ENCODE measurements around the gene ST6GALNAC3.

Gene ST6GALNAC3

DNA sequence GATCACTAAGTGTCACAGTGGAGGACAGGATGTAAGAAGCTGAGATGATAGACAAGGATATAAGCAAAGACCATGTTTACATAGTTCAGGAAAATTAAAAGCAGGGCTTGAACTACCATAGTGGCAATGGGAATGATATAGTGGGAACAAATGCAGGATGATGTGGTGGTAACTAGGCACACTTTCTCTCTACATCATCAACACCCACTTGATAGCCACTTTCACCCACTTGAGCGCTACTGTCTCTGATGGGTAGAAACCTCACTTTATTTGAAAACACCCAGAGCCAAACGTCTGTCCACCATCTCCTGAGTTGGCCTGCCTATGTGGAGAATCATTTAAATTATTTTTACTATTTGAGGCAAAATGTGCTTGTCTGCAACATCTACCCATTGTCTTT lies 487.7 kb downstream of the ST6GALNAC3 start:
- peak overlapping the region; percentile 58 for H3K27ac ChIP-seq
- TF ChIP-seq, protein P1, sequence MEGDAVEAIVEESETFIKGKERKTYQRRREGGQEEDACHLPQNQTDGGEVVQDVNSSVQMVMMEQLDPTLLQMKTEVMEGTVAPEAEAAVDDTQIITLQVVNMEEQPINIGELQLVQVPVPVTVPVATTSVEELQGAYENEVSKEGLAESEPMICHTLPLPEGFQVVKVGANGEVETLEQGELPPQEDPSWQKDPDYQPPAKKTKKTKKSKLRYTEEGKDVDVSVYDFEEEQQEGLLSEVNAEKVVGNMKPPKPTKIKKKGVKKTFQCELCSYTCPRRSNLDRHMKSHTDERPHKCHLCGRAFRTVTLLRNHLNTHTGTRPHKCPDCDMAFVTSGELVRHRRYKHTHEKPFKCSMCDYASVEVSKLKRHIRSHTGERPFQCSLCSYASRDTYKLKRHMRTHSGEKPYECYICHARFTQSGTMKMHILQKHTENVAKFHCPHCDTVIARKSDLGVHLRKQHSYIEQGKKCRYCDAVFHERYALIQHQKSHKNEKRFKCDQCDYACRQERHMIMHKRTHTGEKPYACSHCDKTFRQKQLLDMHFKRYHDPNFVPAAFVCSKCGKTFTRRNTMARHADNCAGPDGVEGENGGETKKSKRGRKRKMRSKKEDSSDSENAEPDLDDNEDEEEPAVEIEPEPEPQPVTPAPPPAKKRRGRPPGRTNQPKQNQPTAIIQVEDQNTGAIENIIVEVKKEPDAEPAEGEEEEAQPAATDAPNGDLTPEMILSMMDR (IDR thresholded peaks at IDR 0.05): no peak
- TF ChIP-seq ZFX (IDR thresholded peaks at IDR 0.05; ENCODE audit: borderline replicate concordance): no peak

DNA sequence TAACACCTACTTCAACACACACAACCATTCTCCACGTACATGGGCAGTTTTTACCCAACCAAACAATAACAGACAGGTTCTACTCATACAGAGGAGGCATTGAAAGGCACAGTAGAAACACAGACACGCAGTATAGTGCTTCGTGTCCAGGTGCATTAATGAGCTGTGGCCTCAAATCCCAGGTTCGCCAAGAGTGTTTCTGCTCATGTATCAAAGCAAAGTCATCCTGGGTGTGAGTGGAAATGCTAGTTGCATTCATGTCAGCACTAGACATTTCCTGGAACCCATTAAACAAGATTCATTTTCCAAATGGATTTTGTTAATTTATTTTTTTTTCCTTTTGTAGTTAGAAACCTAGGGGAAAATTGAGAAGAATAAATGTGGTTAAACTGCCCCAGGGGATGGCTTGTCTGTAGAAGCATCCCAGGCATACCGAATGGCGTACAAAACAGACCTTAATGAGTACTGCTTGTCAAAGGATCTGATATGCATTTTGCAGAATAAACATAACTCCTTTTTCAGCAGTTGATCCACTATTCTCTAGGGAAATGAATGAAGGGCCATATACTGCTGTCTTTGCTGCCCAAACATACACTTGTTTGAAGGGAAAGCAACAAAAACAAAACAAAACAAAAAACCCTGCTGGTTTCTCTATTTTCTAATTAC lies 494.2 kb downstream of the ST6GALNAC3 start:
- TF ChIP-seq, protein P1 (IDR thresholded peaks at IDR 0.05): no peak
- TF ChIP-seq ZFX (IDR thresholded peaks at IDR 0.05; ENCODE audit: borderline replicate concordance): no peak
- H3K27ac ChIP-seq: no peak overlapping the region

DNA sequence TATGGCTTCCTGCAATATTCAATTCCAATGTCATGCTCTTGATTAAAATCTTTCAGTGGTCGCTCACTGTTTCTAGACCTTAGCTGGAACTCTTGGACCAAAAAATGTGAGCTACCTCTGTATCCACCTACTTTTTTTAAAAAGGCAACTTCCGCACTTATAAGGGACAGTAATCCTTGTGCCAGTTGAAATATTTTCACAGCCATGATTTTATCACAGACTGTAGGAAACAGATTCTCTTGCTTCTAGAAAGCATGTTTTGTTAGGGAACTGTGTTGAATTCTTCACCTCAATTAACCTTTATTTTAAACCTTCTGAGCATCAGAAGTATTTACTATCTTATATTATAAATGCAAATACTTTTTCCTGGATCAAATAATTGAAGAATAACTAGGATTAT lies 496.7 kb downstream of the ST6GALNAC3 start:
- no peak overlapping the region for H3K27ac ChIP-seq
- TF ChIP-seq ZFX (IDR thresholded peaks at IDR 0.05; ENCODE audit: borderline replicate concordance): no peak
- TF ChIP-seq, protein P1 (IDR thresholded peaks at IDR 0.05): no peak

DNA sequence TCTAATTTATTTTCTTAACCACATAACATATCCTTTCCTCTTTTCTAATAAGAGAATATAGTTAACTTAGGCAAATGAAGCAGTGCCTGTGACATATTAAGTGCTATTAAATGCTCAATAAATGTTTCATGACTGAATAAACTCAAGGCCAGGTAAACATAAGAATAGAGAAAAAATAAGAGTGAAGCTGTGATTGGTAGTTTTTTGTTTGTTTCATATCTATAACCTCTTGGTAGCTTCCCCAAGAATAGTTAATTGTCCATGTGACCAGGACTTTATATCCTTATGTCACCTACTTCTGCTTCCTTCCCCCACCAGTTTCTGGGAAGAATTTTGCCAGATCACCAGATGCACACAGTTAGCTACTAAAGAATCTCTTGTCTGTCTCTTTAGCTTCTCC lies 497.7 kb downstream of the ST6GALNAC3 start:
- TF ChIP-seq ZFX (IDR thresholded peaks at IDR 0.05; ENCODE audit: borderline replicate concordance): no peak
- TF ChIP-seq, protein P1 (IDR thresholded peaks at IDR 0.05): no peak
- peak overlapping the region; percentile 45 for H3K27ac ChIP-seq

DNA sequence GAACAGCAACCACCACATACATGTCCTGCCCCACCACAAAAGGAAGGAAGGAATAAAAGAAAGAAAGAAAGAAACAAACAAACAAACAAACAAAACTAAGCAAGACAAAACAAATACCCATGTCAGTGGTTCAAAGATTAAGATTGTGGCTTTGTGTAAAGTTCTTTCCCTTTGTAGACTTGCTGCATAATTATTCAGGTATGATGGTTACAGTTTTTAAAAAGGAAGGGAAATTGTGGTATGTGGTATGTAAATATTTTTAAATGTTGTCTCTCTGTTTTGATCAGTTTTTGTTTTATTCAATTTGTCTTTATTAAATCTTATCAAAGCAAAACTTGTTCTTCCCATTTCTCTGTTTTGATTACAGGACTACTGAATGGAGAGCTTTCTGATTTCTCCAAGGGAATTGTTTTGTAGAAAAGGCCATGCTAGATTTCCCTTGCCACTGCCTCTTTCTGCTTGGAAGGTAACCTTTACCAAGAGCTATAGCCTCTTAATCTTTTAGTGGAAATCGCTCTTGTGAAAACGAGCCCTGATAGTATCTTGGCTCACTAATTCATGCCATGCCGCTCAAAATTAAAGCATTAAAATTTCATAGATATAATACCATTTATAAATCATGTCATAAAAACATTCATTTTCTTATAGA lies 502.5 kb downstream of the ST6GALNAC3 start:
- H3K27ac ChIP-seq: no peak overlapping the region
- TF ChIP-seq ZFX (IDR thresholded peaks at IDR 0.05; ENCODE audit: borderline replicate concordance): no peak
- TF ChIP-seq, protein P1 (IDR thresholded peaks at IDR 0.05): no peak

DNA sequence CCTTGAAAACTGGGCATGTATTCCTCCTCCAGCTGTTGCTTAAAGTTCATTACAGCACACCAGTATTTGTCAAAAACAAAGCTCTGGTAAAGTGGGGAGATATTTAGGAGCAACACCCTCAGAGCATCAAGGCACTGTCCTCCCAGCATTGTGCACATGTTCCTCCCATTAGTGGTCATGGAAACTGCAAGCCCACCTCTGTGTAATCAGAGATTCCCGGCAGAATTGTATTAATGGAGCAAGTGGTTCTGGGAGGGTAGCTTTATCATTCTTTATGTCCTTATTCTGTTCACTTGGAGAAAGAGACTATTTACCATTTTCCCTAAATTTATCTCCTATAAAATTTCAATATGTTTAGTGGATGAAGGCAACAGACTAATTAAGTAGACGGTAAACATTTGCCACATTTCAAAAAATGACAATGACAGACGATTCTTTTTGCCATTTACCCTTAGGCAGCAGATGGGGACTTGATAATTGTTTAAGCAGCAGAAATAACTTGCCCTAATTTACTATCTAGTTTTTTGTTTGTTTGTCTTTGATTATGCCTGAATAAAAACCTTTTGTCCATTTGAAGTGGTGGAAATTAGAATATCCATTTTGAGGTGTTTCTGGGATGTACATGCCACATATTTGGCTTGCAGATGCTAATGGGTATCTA lies 503.1 kb downstream of the ST6GALNAC3 start:
- H3K27ac ChIP-seq: no peak overlapping the region
- TF ChIP-seq, protein P1 (IDR thresholded peaks at IDR 0.05): no peak
- no peak for TF ChIP-seq ZFX (IDR thresholded peaks at IDR 0.05; ENCODE audit: borderline replicate concordance)

DNA sequence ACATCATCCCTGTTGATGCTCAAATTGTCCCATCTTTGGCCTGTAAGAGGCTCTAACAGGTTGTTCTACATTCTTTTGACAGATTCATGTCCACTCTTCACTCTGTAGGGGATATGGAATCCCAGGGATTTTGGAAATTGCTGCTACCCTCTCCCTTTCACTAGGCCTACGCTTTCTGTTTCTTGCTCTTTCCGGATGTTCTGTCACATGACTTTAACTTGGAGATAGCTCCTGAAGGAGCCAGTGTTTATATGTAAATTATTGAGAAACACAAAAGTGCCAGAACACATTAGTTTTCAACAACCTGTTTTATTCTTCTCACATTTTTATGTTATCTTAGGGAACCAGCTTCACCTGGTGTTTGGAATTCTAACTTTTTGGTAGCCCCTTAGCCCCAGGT lies 505.7 kb downstream of the ST6GALNAC3 start:
- TF ChIP-seq, protein P1 (IDR thresholded peaks at IDR 0.05): no peak
- no peak for TF ChIP-seq ZFX (IDR thresholded peaks at IDR 0.05; ENCODE audit: borderline replicate concordance)
- no peak overlapping the region for H3K27ac ChIP-seq

Data from 22Rv1 (cell line).